Activated CD8-positive, alpha-beta T cell treated with anti-CD3 and anti-CD28 coated beads for 36 hours (primary cell): ENCODE results near the gene LMBRD1. TPM values are rescaled to one million over a fixed set of nuclear protein-coding genes. Genes with fewer than 3 reads are reported as not detected.

Experiments used
- ATAC-seq: fragments of 200-7000 bp; cut with Tn5 transposase; one replicate; pipeline ENCODE4 v1.10.0; 2021; ENCODE audit warnings: mild to moderate bottlenecking, moderate library complexity
- CTCF ChIA-PET: fragments of 350-600 bp; sonication (Branson Sonifier 250); formaldehyde crosslinking; loops from one replicate; lab custom pipeline; 2021; ENCODE audit warnings: antibody characterized with exemption; lab: Charles Lee
- POLR2A ChIA-PET: fragments of 350-600 bp; sonication (Branson Sonifier 250); formaldehyde crosslinking; loops from one replicate; lab custom pipeline; 2021; ENCODE audit warnings: antibody characterized with exemption; lab: Charles Lee
- DNase-seq: peaks from one replicate; pipeline ENCODE4 v3.0.0-alpha.2; 2020
- H3K27ac Mint-ChIP-seq: one replicate; pipeline ENCODE4 v1.8.0; 2021; ENCODE audit warnings: mild to moderate bottlenecking, mixed read lengths
- H3K27me3 Mint-ChIP-seq: one replicate; pipeline ENCODE4 v1.8.0; 2021; ENCODE audit warnings: mixed read lengths
- H3K36me3 Mint-ChIP-seq: one replicate; pipeline ENCODE4 v1.8.0; 2021; ENCODE audit warnings: low read depth, mixed read lengths
- H3K4me1 Mint-ChIP-seq: one replicate; pipeline ENCODE4 v1.8.0; 2021; ENCODE audit warnings: low read depth, mixed read lengths
- H3K4me3 Mint-ChIP-seq: one replicate; pipeline ENCODE4 v1.8.0; 2021; ENCODE audit warnings: mild to moderate bottlenecking, moderate library complexity, mixed read lengths
- H3K9me3 Mint-ChIP-seq: one replicate; pipeline ENCODE4 v1.8.0; 2021; ENCODE audit warnings: mixed read lengths
- CTCF ChIP-seq: fragments of 200-600 bp; IDR thresholded peaks from one replicate; pipeline ENCODE4 v1.8.0; 2022; ENCODE audit warnings: antibody characterized with exemption, mild to moderate bottlenecking
- intact Hi-C: fragments of 100-400 bp; cut with micrococcal nuclease; formaldehyde crosslinking; loops from one replicate; pipeline ENCODE4 v1.10.0; 2022
- total RNA-seq, 2 experiments: library from RNA; stranded (reverse); gene quantifications; one replicate each; pipeline ENCODE4 v1.2.3, GENCODE V29; 2021

The LMBRD1 gene
- total RNA-seq, 2 experiments from 2014 or later, result 14.6 to 15.9 TPM

DNA sequence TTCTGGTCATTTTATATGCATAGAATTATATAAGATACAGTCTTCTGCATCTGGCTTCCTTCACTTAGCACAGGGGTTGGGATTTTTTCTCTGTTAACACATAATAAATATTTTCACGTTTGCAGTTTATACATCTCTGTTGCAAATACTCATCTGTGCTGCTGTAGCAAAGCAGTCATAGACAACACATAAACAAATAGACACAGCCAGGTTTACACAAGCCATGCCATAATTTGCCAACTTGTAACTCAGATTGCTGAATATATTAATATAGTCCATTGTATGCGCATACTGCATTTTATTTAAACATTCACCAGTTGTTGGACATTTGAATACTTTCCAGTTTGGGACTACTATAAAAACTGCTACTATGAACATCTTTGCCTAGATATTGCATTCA is 35.0 kb downstream of the LMBRD1 start:
- ChIA-PET CTCF (no interaction called here), POLR2A (no interaction called here)
- Mint-ChIP-seq H3K27ac (no peak overlapping the region), H3K27me3 (no peaks in the 10 kb centered on the region), H3K36me3 (peaks cover 15% of the 10 kb centered on the region), H3K4me3 (no peak overlapping the region), H3K4me1 (peaks cover 34% of the 10 kb centered on the region), H3K9me3 (peaks cover under 1% of the 10 kb centered on the region)
- no peak for ATAC-seq
- TF ChIP-seq CTCF, result no peak
- DNase-seq, result no peak
- intact Hi-C loops, result no loop called here

DNA sequence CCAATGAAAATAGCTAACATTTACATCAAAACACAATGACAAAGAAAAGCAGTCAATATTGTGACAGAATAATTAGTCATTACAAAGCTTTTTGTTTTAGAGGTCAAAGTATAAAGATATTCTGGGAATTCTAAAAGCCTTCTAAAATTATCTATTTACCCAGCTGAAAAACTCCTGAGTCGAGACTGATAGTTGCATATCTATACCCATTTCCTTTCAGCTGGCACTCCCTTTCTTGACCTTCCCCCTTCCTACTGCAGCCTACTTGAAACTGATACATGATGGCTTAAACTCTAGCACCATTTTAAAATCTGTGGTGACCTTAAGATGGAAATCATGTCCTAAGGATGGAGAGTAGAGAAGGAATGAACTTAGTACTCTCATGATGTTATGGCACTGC is 38.6 kb downstream of the LMBRD1 start:
- no peak for DNase-seq
- Mint-ChIP-seq H3K4me1 (peaks cover 26% of the 10 kb centered on the region), H3K36me3 (peaks cover 28% of the 10 kb centered on the region), H3K27ac (no peak overlapping the region), H3K27me3 (no peaks in the 10 kb centered on the region), H3K4me3 (no peak overlapping the region), H3K9me3 (peaks cover 8% of the 10 kb centered on the region)
- intact Hi-C loops, result no loop called here
- POLR2A ChIA-PET, result no interaction called here
- CTCF ChIA-PET, result no interaction called here
- no peak for TF ChIP-seq CTCF
- ATAC-seq, result no peak

DNA sequence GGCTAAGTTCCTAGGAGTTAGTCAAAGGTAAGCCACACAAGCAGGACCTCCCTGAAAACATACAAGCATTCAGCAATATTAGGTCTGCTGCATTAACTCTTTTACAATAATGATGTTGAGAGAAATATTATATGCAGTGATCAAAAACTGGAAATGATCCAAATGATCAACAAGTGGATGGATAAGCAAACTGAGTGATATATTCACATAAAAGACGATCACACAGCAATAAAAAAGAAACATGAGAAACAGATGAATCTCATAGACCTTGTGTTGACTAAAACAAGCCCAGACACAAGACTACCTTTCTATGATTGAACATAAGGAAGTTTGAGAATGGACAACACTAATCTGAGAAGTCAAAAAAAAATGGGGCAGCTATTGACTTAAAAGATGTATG is 39.9 kb downstream of the LMBRD1 start:
- ATAC-seq, result no peak
- Mint-ChIP-seq H3K4me1 (peaks cover 22% of the 10 kb centered on the region), H3K9me3 (peaks cover 8% of the 10 kb centered on the region), H3K27me3 (no peaks in the 10 kb centered on the region), H3K4me3 (no peak overlapping the region), H3K36me3 (peaks cover 26% of the 10 kb centered on the region), H3K27ac (no peak overlapping the region)
- ChIA-PET POLR2A (no interaction called here), CTCF (no interaction called here)
- TF ChIP-seq CTCF, result no peak
- no peak for DNase-seq
- intact Hi-C loops, result no loop called here

DNA sequence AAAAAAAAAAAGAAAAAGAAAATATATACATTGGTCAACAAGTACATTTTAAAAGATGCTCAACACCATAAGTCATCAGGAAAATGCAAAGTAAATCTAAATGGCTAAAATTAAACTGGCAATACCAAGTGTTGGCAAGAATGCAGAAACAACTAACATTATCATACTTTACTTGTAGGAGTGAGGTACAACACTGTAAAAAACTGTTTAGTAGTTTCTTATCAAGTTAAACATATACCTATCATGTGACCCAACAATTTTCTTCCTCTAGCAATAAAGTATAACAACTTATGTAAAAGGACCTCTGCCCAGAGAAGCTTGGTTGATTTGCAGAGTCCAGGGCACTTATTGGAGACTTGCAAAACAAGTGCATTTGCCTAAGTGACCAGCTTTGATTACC is 40.4 kb downstream of the LMBRD1 start:
- H3K9me3 Mint-ChIP-seq, result peaks cover 8% of the 10 kb centered on the region
- intact Hi-C loops, result no loop called here
- ChIA-PET CTCF (no interaction called here), POLR2A (no interaction called here)
- peaks cover 25% of the 10 kb centered on the region for H3K36me3 Mint-ChIP-seq
- DNase-seq (no peak), ATAC-seq (no peak)
- TF ChIP-seq CTCF, result no peak
- no peak overlapping the region for H3K27ac Mint-ChIP-seq
- H3K27me3 Mint-ChIP-seq, result no peaks in the 10 kb centered on the region
- peaks cover 17% of the 10 kb centered on the region for H3K4me1 Mint-ChIP-seq
- no peak overlapping the region for H3K4me3 Mint-ChIP-seq

- Mint-ChIP-seq H3K4me3 (no peak overlapping the region), H3K4me1 (no peaks in the 10 kb centered on the region), H3K36me3 (no peaks in the 10 kb centered on the region), H3K27ac (no peak overlapping the region), H3K9me3 (no peaks in the 10 kb centered on the region), H3K27me3 (no peaks in the 10 kb centered on the region)
- no peak for TF ChIP-seq CTCF
- intact Hi-C loops, result loop anchor here (10.0 kb wide), 1 partner anchor 370 kb away; no protein-coding TSS in a partner anchor
- DNase-seq, result no peak
- no peak for ATAC-seq
- ChIA-PET CTCF (interaction anchor here (1.1 to 1.6 kb wide), 3 partner anchors 10 to 132 kb away, joined by 3 to 4 read pairs (median 3); no protein-coding TSS in a partner anchor), POLR2A (interaction anchor here (0.6 kb wide), 2 partner anchors 261 to 1318 kb away, joined by 3 read pairs; no protein-coding TSS in a partner anchor)
These were observed 61.8 kb downstream of the LMBRD1 start for GRCh38 chr6:69735027-69735426.
